SK-N-SH (cell line): ENCODE results near the gene CASQ1. TPM values are rescaled to one million over a fixed set of nuclear protein-coding genes. Genes with fewer than 3 reads are reported as not detected.

ENCODE experiments used
- CTCF ChIA-PET: fragments of 300-600, 350-600 bp; formaldehyde crosslinking; extraction: SDS; loops from one replicate; lab custom pipeline; 2021; lab: Yijun Ruan, JAX
- POLR2A ChIA-PET: fragments of 350-600 bp; sonication (Branson Sonifier 250); formaldehyde crosslinking; extraction: SDS; loops from one replicate; lab custom pipeline; 2020; ENCODE audit warnings: antibody characterized with exemption, inconsistent platforms; lab: Yijun Ruan, JAX
- DNase-seq: peaks from one replicate; pipeline ENCODE4 v3.0.0; 2012
- H2AFZ ChIP-seq: fragments of 200-600 bp; sonication (generic); 2 replicates; pipeline ENCODE4 v1.8.1; 2016; ENCODE audit warnings: antibody characterized with exemption, mild to moderate bottlenecking, low read depth
- H3F3A ChIP-seq: fragments of 200-600 bp; sonication (generic); replicated peaks from 2 replicates; pipeline ENCODE3; 2016; ENCODE audit warnings: antibody characterized with exemption, mild to moderate bottlenecking; ENCODE audit not compliant: insufficient read depth
- H3K27ac ChIP-seq, 2 experiments: fragments of 200-500 bp in 1 of 2; fragments of 200-600 bp in 1 of 2; sonication (Bioruptor generic) in 1 of 2; sonication (generic), shearing (Covaris generic) in 1 of 2; 2 replicates each; pipeline versions ENCODE4 v1.5.1 to v1.6.1; 2014 to 2016; ENCODE audit warnings: low read depth in 2 of 2, inconsistent platforms in 1 of 2, low read length in 1 of 2, mild to moderate bottlenecking in 1 of 2, mixed read lengths in 1 of 2
- H3K27me3 ChIP-seq: fragments of 200-600 bp; sonication (generic), shearing (Covaris generic); 2 replicates; pipeline ENCODE4 v1.6.1; 2016; ENCODE audit warnings: mixed run types; ENCODE audit not compliant: insufficient read depth
- H3K36me3 ChIP-seq, 2 experiments: fragments of 200-500 bp in 1 of 2; fragments of 200-600 bp in 1 of 2; sonication (Bioruptor generic) in 1 of 2; sonication (generic) in 1 of 2; replicated peaks in 1 of 2; 2 replicates each; pipeline versions ENCODE3 to v1.5.1; 2014 to 2016; ENCODE audit warnings: low read length in 1 of 2, mild to moderate bottlenecking in 1 of 2; ENCODE audit not compliant: insufficient read depth in 2 of 2, control insufficient read depth in 1 of 2
- H3K4me1 ChIP-seq, 2 experiments: fragments of 200-500 bp in 1 of 2; fragments of 200-600 bp in 1 of 2; sonication (Bioruptor generic) in 1 of 2; sonication (generic), shearing (Covaris generic) in 1 of 2; 2 replicates each; pipeline versions ENCODE4 v1.5.1 to v1.6.1; 2014 to 2016; ENCODE audit warnings: low read depth in 1 of 2, low read length in 1 of 2, mixed run types in 1 of 2; ENCODE audit not compliant: insufficient read depth in 2 of 2, control insufficient read depth in 1 of 2
- H3K4me2 ChIP-seq: fragments of 200-600 bp; sonication (generic), shearing (Covaris generic); 2 replicates; pipeline ENCODE4 v1.6.1; 2017; ENCODE audit warnings: mixed run types
- H3K4me3 ChIP-seq, 2 experiments: fragments of 200-500 bp in 1 of 2; fragments of 200-600 bp in 1 of 2; sonication (Bioruptor generic) in 1 of 2; sonication (generic), shearing (Covaris generic) in 1 of 2; 2 replicates each; pipeline versions ENCODE4 v1.5.1 to v1.8.1; 2014 to 2016; ENCODE audit warnings: low read depth in 2 of 2, inconsistent platforms in 1 of 2, low read length in 1 of 2, mild to moderate bottlenecking in 1 of 2, mixed read lengths in 1 of 2, moderate library complexity in 1 of 2
- H3K79me2 ChIP-seq: fragments of 200-600 bp; sonication (generic); 2 replicates; pipeline ENCODE4 v1.8.1; 2017; ENCODE audit warnings: mild to moderate bottlenecking; ENCODE audit not compliant: insufficient read depth
- H3K9ac ChIP-seq: fragments of 200-600 bp; sonication (generic); 2 replicates; pipeline ENCODE4 v1.6.1; 2017; ENCODE audit warnings: mixed run types
- H3K9me2 ChIP-seq: fragments of 200-600 bp; sonication (generic); 2 replicates; pipeline ENCODE4 v1.6.1; 2017; ENCODE audit warnings: mixed run types
- H3K9me3 ChIP-seq: fragments of 200-600 bp; sonication (generic); 2 replicates; pipeline ENCODE4 v1.6.1; 2017; ENCODE audit warnings: mixed run types, mild to moderate bottlenecking, moderate library complexity
- H4K20me1 ChIP-seq: fragments of 200-600 bp; sonication (generic); 2 replicates; pipeline ENCODE4 v1.6.1; 2017; ENCODE audit warnings: mild to moderate bottlenecking, mixed run types; ENCODE audit not compliant: insufficient read depth
- CHD2 ChIP-seq: fragments of 150-350 bp; IDR thresholded peaks from 2 replicates; pipeline ENCODE4 v1.6.1; 2018; ENCODE audit warnings: low read length; ENCODE audit not compliant: partially characterized antibody
- CTCF ChIP-seq: fragments of 200-600 bp; sonication (generic); IDR thresholded peaks from 2 replicates; pipeline ENCODE4 v1.6.1; 2017; ENCODE audit warnings: antibody characterized with exemption, mild to moderate bottlenecking, moderate library complexity
- EZH2phosphoT487 ChIP-seq: fragments of 200-600 bp; sonication (generic); IDR thresholded peaks from 2 replicates; pipeline ENCODE4 v1.6.1; 2017; ENCODE audit warnings: low read depth, mixed run types, mild to moderate bottlenecking, antibody characterized with exemption, moderate library complexity, borderline replicate concordance
- FOSL2 ChIP-seq: IDR thresholded peaks from 2 replicates; pipeline ENCODE4 v1.4.0; 2012; ENCODE audit warnings: low read depth, mild to moderate bottlenecking, moderate library complexity, borderline replicate concordance
- FOXJ3 ChIP-seq: sonication (generic); formaldehyde crosslinking; IDR thresholded peaks from 2 replicates; pipeline ENCODE4 v1.5.1; 2020; ENCODE audit warnings: mild to moderate bottlenecking, missing genetic modification reagents
- FOXM1 ChIP-seq: IDR thresholded peaks from 2 replicates; pipeline ENCODE4 v1.4.0; 2012; ENCODE audit warnings: low read depth, mild to moderate bottlenecking
- GABPA ChIP-seq: IDR thresholded peaks from 2 replicates; pipeline ENCODE4 v1.4.0; 2012; ENCODE audit warnings: low read depth, mild to moderate bottlenecking
- MXI1 ChIP-seq: IDR thresholded peaks from 2 replicates; pipeline ENCODE4 v1.6.1; 2012; ENCODE audit warnings: mild to moderate bottlenecking, low read depth, low read length, improper control_type of control experiment
- NFIC ChIP-seq: IDR thresholded peaks from 2 replicates; pipeline ENCODE4 v1.4.0; 2012; ENCODE audit warnings: borderline replicate concordance
- POLR2AphosphoS5 ChIP-seq: IDR thresholded peaks from 2 replicates; pipeline ENCODE4 v1.6.1; 2012; ENCODE audit warnings: low read depth, low read length
- REST ChIP-seq: IDR thresholded peaks from 2 replicates; pipeline ENCODE4 v1.6.1; 2012; ENCODE audit warnings: mild to moderate bottlenecking, low read depth, low read length, moderate library complexity
- RFX5 ChIP-seq: IDR thresholded peaks from 2 replicates; pipeline ENCODE4 v1.6.1; 2012; ENCODE audit warnings: mild to moderate bottlenecking, improper control_type of control experiment, low read length
- RXRA ChIP-seq: IDR thresholded peaks from 2 replicates; pipeline ENCODE4 v1.4.0; 2012; ENCODE audit warnings: low read depth, mild to moderate bottlenecking, borderline replicate concordance
- SIN3A ChIP-seq: IDR thresholded peaks from 2 replicates; pipeline ENCODE4 v1.6.1; 2012; ENCODE audit warnings: low read depth, mild to moderate bottlenecking, low read length, moderate library complexity, borderline replicate concordance
- TAF1 ChIP-seq: IDR thresholded peaks from 2 replicates; pipeline ENCODE4 v1.6.1; 2012; ENCODE audit warnings: low read depth, mild to moderate bottlenecking, low read length, moderate library complexity, borderline replicate concordance
- TCF12 ChIP-seq: IDR thresholded peaks from 2 replicates; pipeline ENCODE4 v1.4.0; 2012
- TEAD4 ChIP-seq: IDR thresholded peaks from 2 replicates; pipeline ENCODE4 v1.4.0; 2012; ENCODE audit warnings: mild to moderate bottlenecking, borderline replicate concordance; ENCODE audit not compliant: insufficient read depth
- USF2 ChIP-seq: fragments of 150-350 bp; IDR thresholded peaks from 2 replicates; pipeline ENCODE4 v1.6.1; 2017; ENCODE audit warnings: antibody characterized with exemption, low read length, low read depth, borderline replicate concordance
- WGBS: methylation state at CpG from one replicate; pipeline ENCODE4 v1.1.6; 2017; ENCODE audit warnings: low lambda C conversion rate; 5-methylcytosine and 5-hydroxymethylcytosine counted together
- polyA plus RNA-seq, 3 experiments: library from polyadenylated mRNA; depleted of rRNA; stranded (reverse); fragments of >200 nt; gene quantifications; 2 replicates each; pipeline ENCODE4 v1.2.3, GENCODE V29; 2012
- TF ChIP-seq, protein P1 (sequence below): IDR thresholded peaks from 2 replicates; pipeline ENCODE4 v1.4.0; 2012; ENCODE audit warnings: low read depth
- TF ChIP-seq, protein P2 (sequence below): IDR thresholded peaks from 2 replicates; pipeline ENCODE4 v1.4.0; 2012; ENCODE audit warnings: low read depth, borderline replicate concordance

CASQ1 gene
- polyA plus RNA-seq, 1 of the 3 experiments (the other 2 are of a cell fraction), result 0.08 TPM

DNA sequence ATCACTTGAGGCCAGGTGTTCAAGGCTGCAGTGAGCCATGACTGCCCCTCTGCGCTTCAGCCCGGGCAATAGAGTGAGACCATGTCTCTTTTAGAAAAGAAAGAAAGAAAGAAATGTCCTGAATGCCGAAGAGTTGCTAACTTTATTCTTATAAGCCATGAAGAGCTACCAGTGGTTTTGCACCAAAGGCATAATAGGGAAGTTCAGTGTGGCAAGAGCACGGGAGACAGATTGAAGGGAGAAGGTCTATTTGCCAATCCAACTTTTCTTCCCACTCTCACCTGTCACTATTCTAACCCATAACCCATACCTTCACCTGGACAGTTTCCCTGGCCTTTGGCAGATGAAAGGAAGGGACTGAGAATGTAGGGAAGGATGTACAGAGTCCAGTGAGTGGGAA is 10.4 kb downstream of the CASQ1 start:
- TF ChIP-seq FOXJ3 (CRISPR knock-in tag) (no peak), EZH2phosphoT487 (no peak), RFX5 (no peak), TCF12 (no peak), TAF1 (no peak), SIN3A (no peak), TEAD4 (no peak), CHD2 (no peak), MXI1 (no peak), CTCF (no peak), POLR2AphosphoS5 (no peak), FOSL2 (no peak), FOXM1 (no peak), REST (no peak), USF2 (no peak), RXRA (no peak), NFIC (no peak), GABPA (no peak)
- TF ChIP-seq, protein P1, sequence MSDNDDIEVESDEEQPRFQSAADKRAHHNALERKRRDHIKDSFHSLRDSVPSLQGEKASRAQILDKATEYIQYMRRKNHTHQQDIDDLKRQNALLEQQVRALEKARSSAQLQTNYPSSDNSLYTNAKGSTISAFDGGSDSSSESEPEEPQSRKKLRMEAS, result no peak
- TF ChIP-seq, protein P2, sequence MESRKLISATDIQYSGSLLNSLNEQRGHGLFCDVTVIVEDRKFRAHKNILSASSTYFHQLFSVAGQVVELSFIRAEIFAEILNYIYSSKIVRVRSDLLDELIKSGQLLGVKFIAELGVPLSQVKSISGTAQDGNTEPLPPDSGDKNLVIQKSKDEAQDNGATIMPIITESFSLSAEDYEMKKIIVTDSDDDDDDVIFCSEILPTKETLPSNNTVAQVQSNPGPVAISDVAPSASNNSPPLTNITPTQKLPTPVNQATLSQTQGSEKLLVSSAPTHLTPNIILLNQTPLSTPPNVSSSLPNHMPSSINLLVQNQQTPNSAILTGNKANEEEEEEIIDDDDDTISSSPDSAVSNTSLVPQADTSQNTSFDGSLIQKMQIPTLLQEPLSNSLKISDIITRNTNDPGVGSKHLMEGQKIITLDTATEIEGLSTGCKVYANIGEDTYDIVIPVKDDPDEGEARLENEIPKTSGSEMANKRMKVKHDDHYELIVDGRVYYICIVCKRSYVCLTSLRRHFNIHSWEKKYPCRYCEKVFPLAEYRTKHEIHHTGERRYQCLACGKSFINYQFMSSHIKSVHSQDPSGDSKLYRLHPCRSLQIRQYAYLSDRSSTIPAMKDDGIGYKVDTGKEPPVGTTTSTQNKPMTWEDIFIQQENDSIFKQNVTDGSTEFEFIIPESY, result no peak
- no peaks in the 10 kb centered on the region for H3K9me2 ChIP-seq
- H3K27me3 ChIP-seq, result no peaks in the 10 kb centered on the region
- peaks cover 6% of the 10 kb centered on the region; the same call in 1 of the 2 replicates for H3K79me2 ChIP-seq
- H3K9me3 ChIP-seq, result no peaks in the 10 kb centered on the region
- 76% methylated on average over 4 of the region's 4 CpGs for WGBS
- POLR2A ChIA-PET, result interaction anchor here (0.6 kb wide), 1 partner anchor 52 kb away, joined by 6 read pairs; no protein-coding TSS in a partner anchor
- peaks cover 6% of the 10 kb centered on the region for H3F3A ChIP-seq
- no peak overlapping the region for H3K4me3 ChIP-seq
- H3K27ac ChIP-seq, result no peak overlapping the region
- H4K20me1 ChIP-seq, result no peaks in the 10 kb centered on the region
- no peak for DNase-seq
- CTCF ChIA-PET, result interaction anchor here (1.2 to 13.6 kb wide), 4 partner anchors 8 to 99 kb away, joined by 5 to 137 read pairs (median 22); no protein-coding TSS in a partner anchor
- no peaks in the 10 kb centered on the region for H3K36me3 ChIP-seq
- H3K4me1 ChIP-seq, result peaks cover 0 to 10% of the 10 kb centered on the region in 2 experiments; a peak in 2 of 4 replicates
- H3K9ac ChIP-seq, result no peak overlapping the region
- H3K4me2 ChIP-seq, result no peak overlapping the region
- H2AFZ ChIP-seq, result no peak overlapping the region
